ENCODE results near the gene CBR4.
A peak's percentile ranks its signal among the peaks of the same experiment; 100 is the strongest.

CBR4 gene

DNA sequence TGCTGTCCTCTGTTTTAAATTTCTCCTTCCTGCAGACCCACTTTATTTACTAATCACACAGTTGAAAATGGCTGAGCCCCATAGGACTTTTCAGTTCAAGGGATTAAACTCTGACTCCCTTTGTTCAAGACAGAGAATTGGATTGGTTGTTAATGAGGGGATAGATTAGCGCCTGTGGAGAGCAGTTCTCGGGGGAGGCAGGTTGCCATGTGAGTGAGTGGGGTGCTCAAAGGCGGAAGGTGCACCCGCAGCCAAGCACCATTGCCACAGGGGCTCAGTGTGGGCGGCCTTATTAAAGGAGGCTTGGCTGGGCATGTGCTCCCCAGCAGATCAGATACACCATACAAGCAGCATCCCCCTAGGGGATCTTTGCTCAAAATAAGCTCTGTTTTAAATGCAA is 7.9 kb upstream of the CBR4 start:
- H3K27ac ChIP-seq (ENCODE audit: insufficient read depth, low read length, poor library complexity, severe bottlenecking): no peak overlapping the region

GRCh38 chr4:169015186-169015623 is 5.2 kb upstream of the CBR4 start:
- H3K27me3 ChIP-seq (replicated peaks; ENCODE audit: control insufficient read depth, insufficient read depth, low read length, poor library complexity, severe bottlenecking): no peaks in the 10 kb centered on the region
- no peaks in the 10 kb centered on the region for H3K4me1 ChIP-seq (ENCODE audit: control insufficient read depth, insufficient read depth, low read length, poor library complexity, severe bottlenecking)
- no peaks in the 10 kb centered on the region for H3K36me3 ChIP-seq (ENCODE audit: control insufficient read depth, insufficient read depth, low read length)
- no peak for DNase-seq
- H3K4me3 ChIP-seq (ENCODE audit: insufficient read depth, low read depth, low read length, poor library complexity, severe bottlenecking): no peak overlapping the region
- no peak overlapping the region for H3K27ac ChIP-seq (ENCODE audit: insufficient read depth, low read length, poor library complexity, severe bottlenecking)
- no peaks in the 10 kb centered on the region for H3K9me3 ChIP-seq (ENCODE audit: control insufficient read depth, low read length)

More for the DNA sequence above, 7.9 kb upstream of the CBR4 start:
- Histone ChIP-seq H3K4me1 (ENCODE audit: control insufficient read depth, insufficient read depth, low read length, poor library complexity, severe bottlenecking) (no peaks in the 10 kb centered on the region), H3K9me3 (ENCODE audit: control insufficient read depth, low read length) (no peaks in the 10 kb centered on the region), H3K27me3 (replicated peaks; ENCODE audit: control insufficient read depth, insufficient read depth, low read length, poor library complexity, severe bottlenecking) (no peaks in the 10 kb centered on the region), H3K36me3 (ENCODE audit: control insufficient read depth, insufficient read depth, low read length) (no peaks in the 10 kb centered on the region), H3K4me3 (ENCODE audit: insufficient read depth, low read depth, low read length, poor library complexity, severe bottlenecking) (no peak overlapping the region)
- DNase-seq: no peak

GRCh38 chr4:169014586-169014985 is 4.5 kb upstream of the CBR4 start:
- Histone ChIP-seq H3K27me3 (replicated peaks; ENCODE audit: control insufficient read depth, insufficient read depth, low read length, poor library complexity, severe bottlenecking) (no peaks in the 10 kb centered on the region), H3K36me3 (ENCODE audit: control insufficient read depth, insufficient read depth, low read length) (no peaks in the 10 kb centered on the region), H3K9me3 (ENCODE audit: control insufficient read depth, low read length) (no peaks in the 10 kb centered on the region), H3K4me1 (ENCODE audit: control insufficient read depth, insufficient read depth, low read length, poor library complexity, severe bottlenecking) (no peaks in the 10 kb centered on the region), H3K4me3 (ENCODE audit: insufficient read depth, low read depth, low read length, poor library complexity, severe bottlenecking) (no peak overlapping the region), H3K27ac (ENCODE audit: insufficient read depth, low read length, poor library complexity, severe bottlenecking) (no peak overlapping the region)
- DNase-seq: no peak

- Histone ChIP-seq H3K27me3 (replicated peaks; ENCODE audit: control insufficient read depth, insufficient read depth, low read length, poor library complexity, severe bottlenecking) (no peaks in the 10 kb centered on the region), H3K4me3 (ENCODE audit: insufficient read depth, low read depth, low read length, poor library complexity, severe bottlenecking) (no peak overlapping the region), H3K27ac (ENCODE audit: insufficient read depth, low read length, poor library complexity, severe bottlenecking) (no peak overlapping the region), H3K9me3 (ENCODE audit: control insufficient read depth, low read length) (no peaks in the 10 kb centered on the region), H3K36me3 (ENCODE audit: control insufficient read depth, insufficient read depth, low read length) (no peaks in the 10 kb centered on the region), H3K4me1 (ENCODE audit: control insufficient read depth, insufficient read depth, low read length, poor library complexity, severe bottlenecking) (no peaks in the 10 kb centered on the region)
- no peak for DNase-seq
Measured at GRCh38 chr4:169013396-169013795, 3.3 kb upstream of the CBR4 start.

- H3K36me3 ChIP-seq (ENCODE audit: control insufficient read depth, insufficient read depth, low read length): no peaks in the 10 kb centered on the region
- H3K27ac ChIP-seq (ENCODE audit: insufficient read depth, low read length, poor library complexity, severe bottlenecking): no peak overlapping the region
- H3K4me1 ChIP-seq (ENCODE audit: control insufficient read depth, insufficient read depth, low read length, poor library complexity, severe bottlenecking): no peaks in the 10 kb centered on the region
- no peak for DNase-seq
- no peak overlapping the region for H3K4me3 ChIP-seq (ENCODE audit: insufficient read depth, low read depth, low read length, poor library complexity, severe bottlenecking)
- H3K9me3 ChIP-seq (ENCODE audit: control insufficient read depth, low read length): no peaks in the 10 kb centered on the region
- no peaks in the 10 kb centered on the region for H3K27me3 ChIP-seq (replicated peaks; ENCODE audit: control insufficient read depth, insufficient read depth, low read length, poor library complexity, severe bottlenecking)
Measured at GRCh38 chr4:169012049-169012448, 2.0 kb upstream of the CBR4 start.

- peaks cover 5% of the 10 kb centered on the region for H3K36me3 ChIP-seq (ENCODE audit: control insufficient read depth, insufficient read depth, low read length)
- no peaks in the 10 kb centered on the region for H3K4me1 ChIP-seq (ENCODE audit: control insufficient read depth, insufficient read depth, low read length, poor library complexity, severe bottlenecking)
- DNase-seq: peak; percentile 17 to 38 (median 37)
- peak overlapping the region; percentile 70 for H3K4me3 ChIP-seq (ENCODE audit: insufficient read depth, low read depth, low read length, poor library complexity, severe bottlenecking)
- H3K27me3 ChIP-seq (replicated peaks; ENCODE audit: control insufficient read depth, insufficient read depth, low read length, poor library complexity, severe bottlenecking): no peaks in the 10 kb centered on the region
- no peaks in the 10 kb centered on the region for H3K9me3 ChIP-seq (ENCODE audit: control insufficient read depth, low read length)
- H3K27ac ChIP-seq (ENCODE audit: insufficient read depth, low read length, poor library complexity, severe bottlenecking): peak overlapping the region; percentile 91
Measured at GRCh38 chr4:169009286-169010124, 550 bp downstream of the CBR4 start.

GRCh38 chr4:169005453-169006099 is 4.5 kb downstream of the CBR4 start:
- no peaks in the 10 kb centered on the region for H3K9me3 ChIP-seq (ENCODE audit: control insufficient read depth, low read length)
- H3K36me3 ChIP-seq (ENCODE audit: control insufficient read depth, insufficient read depth, low read length): peaks cover 16% of the 10 kb centered on the region
- no peak overlapping the region for H3K4me3 ChIP-seq (ENCODE audit: insufficient read depth, low read depth, low read length, poor library complexity, severe bottlenecking)
- no peak for DNase-seq
- H3K27me3 ChIP-seq (replicated peaks; ENCODE audit: control insufficient read depth, insufficient read depth, low read length, poor library complexity, severe bottlenecking): no peaks in the 10 kb centered on the region
- H3K4me1 ChIP-seq (ENCODE audit: control insufficient read depth, insufficient read depth, low read length, poor library complexity, severe bottlenecking): no peaks in the 10 kb centered on the region
- no peak overlapping the region for H3K27ac ChIP-seq (ENCODE audit: insufficient read depth, low read length, poor library complexity, severe bottlenecking)

- peaks cover 21% of the 10 kb centered on the region for H3K36me3 ChIP-seq (ENCODE audit: control insufficient read depth, insufficient read depth, low read length)
Measured at GRCh38 chr4:169000315-169000714, 9.7 kb downstream of the CBR4 start.

GRCh38 chr4:168999809-169000208 is 10.2 kb downstream of the CBR4 start:
- no peak overlapping the region for H3K4me3 ChIP-seq (ENCODE audit: insufficient read depth, low read depth, low read length, poor library complexity, severe bottlenecking)
- no peaks in the 10 kb centered on the region for H3K27me3 ChIP-seq (replicated peaks; ENCODE audit: control insufficient read depth, insufficient read depth, low read length, poor library complexity, severe bottlenecking)
- no peak for DNase-seq
- no peak overlapping the region for H3K27ac ChIP-seq (ENCODE audit: insufficient read depth, low read length, poor library complexity, severe bottlenecking)
- H3K36me3 ChIP-seq (ENCODE audit: control insufficient read depth, insufficient read depth, low read length): peaks cover 20% of the 10 kb centered on the region
- no peaks in the 10 kb centered on the region for H3K4me1 ChIP-seq (ENCODE audit: control insufficient read depth, insufficient read depth, low read length, poor library complexity, severe bottlenecking)
- no peaks in the 10 kb centered on the region for H3K9me3 ChIP-seq (ENCODE audit: control insufficient read depth, low read length)

More at GRCh38 chr4:169000315-169000714, 9.7 kb downstream of the CBR4 start:
- Histone ChIP-seq H3K4me1 (ENCODE audit: control insufficient read depth, insufficient read depth, low read length, poor library complexity, severe bottlenecking) (no peaks in the 10 kb centered on the region), H3K4me3 (ENCODE audit: insufficient read depth, low read depth, low read length, poor library complexity, severe bottlenecking) (no peak overlapping the region), H3K27me3 (replicated peaks; ENCODE audit: control insufficient read depth, insufficient read depth, low read length, poor library complexity, severe bottlenecking) (no peaks in the 10 kb centered on the region), H3K27ac (ENCODE audit: insufficient read depth, low read length, poor library complexity, severe bottlenecking) (no peak overlapping the region), H3K9me3 (ENCODE audit: control insufficient read depth, low read length) (no peaks in the 10 kb centered on the region)
- DNase-seq: no peak

DNA sequence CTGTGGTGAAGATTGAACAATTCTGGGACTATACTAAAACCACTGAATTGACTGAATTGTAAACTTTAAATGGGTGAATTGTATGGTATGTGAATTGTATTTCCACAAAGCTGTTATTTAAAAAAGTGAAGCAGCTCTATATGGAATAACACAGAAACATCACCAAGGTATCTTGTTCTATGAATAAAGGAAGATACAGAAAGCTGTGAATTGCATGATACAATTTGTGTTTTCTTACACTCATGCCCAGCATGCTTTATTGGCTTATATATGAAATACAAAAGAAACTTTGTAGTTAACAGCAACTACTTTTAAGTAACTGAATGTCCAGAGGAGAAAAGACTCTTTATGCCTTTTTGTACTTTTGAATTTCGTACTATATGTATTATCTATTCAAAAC is 11.5 kb downstream of the CBR4 start:
- no peaks in the 10 kb centered on the region for H3K4me1 ChIP-seq (ENCODE audit: control insufficient read depth, insufficient read depth, low read length, poor library complexity, severe bottlenecking)
- H3K36me3 ChIP-seq (ENCODE audit: control insufficient read depth, insufficient read depth, low read length): peaks cover 20% of the 10 kb centered on the region
- H3K27me3 ChIP-seq (replicated peaks; ENCODE audit: control insufficient read depth, insufficient read depth, low read length, poor library complexity, severe bottlenecking): no peaks in the 10 kb centered on the region

More for the DNA sequence above, 11.5 kb downstream of the CBR4 start:
- no peak overlapping the region for H3K27ac ChIP-seq (ENCODE audit: insufficient read depth, low read length, poor library complexity, severe bottlenecking)
- no peaks in the 10 kb centered on the region for H3K9me3 ChIP-seq (ENCODE audit: control insufficient read depth, low read length)
- no peak for DNase-seq
- no peak overlapping the region for H3K4me3 ChIP-seq (ENCODE audit: insufficient read depth, low read depth, low read length, poor library complexity, severe bottlenecking)
